Osteocyte (in vitro differentiated cells): ENCODE results near the gene TFR2. TPM values are rescaled to one million over a fixed set of nuclear protein-coding genes. Genes with fewer than 3 reads are reported as not detected.
A peak's percentile ranks its signal among the peaks of the same experiment; 100 is the strongest.

Experiments
- DNase-seq: peaks from one replicate; pipeline ENCODE4 v3.0.0; 2021; ENCODE audit warnings: mixed read lengths; ENCODE audit not compliant: unreplicated experiment; ENCODE audit errors: extremely low spot score
- H3K27ac Mint-ChIP-seq: one replicate; pipeline ENCODE4 v1.8.0; 2021; ENCODE audit warnings: mild to moderate bottlenecking, mixed read lengths; ENCODE audit not compliant: unreplicated experiment
- H3K27me3 Mint-ChIP-seq: one replicate; pipeline ENCODE4 v1.8.0; 2021; ENCODE audit warnings: mixed read lengths; ENCODE audit not compliant: unreplicated experiment
- H3K36me3 Mint-ChIP-seq: one replicate; pipeline ENCODE4 v1.8.0; 2021; ENCODE audit warnings: mixed read lengths; ENCODE audit not compliant: unreplicated experiment
- H3K4me1 Mint-ChIP-seq: one replicate; pipeline ENCODE4 v1.8.0; 2021; ENCODE audit warnings: mixed read lengths; ENCODE audit not compliant: unreplicated experiment
- H3K4me3 Mint-ChIP-seq: one replicate; pipeline ENCODE4 v1.8.0; 2021; ENCODE audit warnings: mild to moderate bottlenecking, moderate library complexity, mixed read lengths; ENCODE audit not compliant: unreplicated experiment
- H3K9me3 Mint-ChIP-seq: one replicate; pipeline ENCODE4 v1.8.0; 2021; ENCODE audit warnings: mixed read lengths; ENCODE audit not compliant: unreplicated experiment
- total RNA-seq: library from RNA; stranded (reverse); gene quantifications from 2 replicates; pipeline ENCODE4 v1.2.1, GENCODE V29; 2021
- TF ChIP-seq, protein P1 (sequence below): fragments of 200-600 bp; sonication (generic); IDR thresholded peaks from 2 replicates; pipeline ENCODE4 v1.5.0; 2021; ENCODE audit warnings: antibody characterized with exemption, mild to moderate bottlenecking, moderate library complexity

TFR2 gene
- total RNA-seq, 1 donor from 2014 or later = 0.19 TPM

- Mint-ChIP-seq H3K4me1 (no peaks in the 10 kb centered on the region), H3K27ac (no peak overlapping the region), H3K4me3 (no peak overlapping the region), H3K27me3 (peaks cover 16% of the 10 kb centered on the region), H3K36me3 (no peaks in the 10 kb centered on the region), H3K9me3 (no peaks in the 10 kb centered on the region)
- DNase-seq = no peak
- TF ChIP-seq, protein P1, sequence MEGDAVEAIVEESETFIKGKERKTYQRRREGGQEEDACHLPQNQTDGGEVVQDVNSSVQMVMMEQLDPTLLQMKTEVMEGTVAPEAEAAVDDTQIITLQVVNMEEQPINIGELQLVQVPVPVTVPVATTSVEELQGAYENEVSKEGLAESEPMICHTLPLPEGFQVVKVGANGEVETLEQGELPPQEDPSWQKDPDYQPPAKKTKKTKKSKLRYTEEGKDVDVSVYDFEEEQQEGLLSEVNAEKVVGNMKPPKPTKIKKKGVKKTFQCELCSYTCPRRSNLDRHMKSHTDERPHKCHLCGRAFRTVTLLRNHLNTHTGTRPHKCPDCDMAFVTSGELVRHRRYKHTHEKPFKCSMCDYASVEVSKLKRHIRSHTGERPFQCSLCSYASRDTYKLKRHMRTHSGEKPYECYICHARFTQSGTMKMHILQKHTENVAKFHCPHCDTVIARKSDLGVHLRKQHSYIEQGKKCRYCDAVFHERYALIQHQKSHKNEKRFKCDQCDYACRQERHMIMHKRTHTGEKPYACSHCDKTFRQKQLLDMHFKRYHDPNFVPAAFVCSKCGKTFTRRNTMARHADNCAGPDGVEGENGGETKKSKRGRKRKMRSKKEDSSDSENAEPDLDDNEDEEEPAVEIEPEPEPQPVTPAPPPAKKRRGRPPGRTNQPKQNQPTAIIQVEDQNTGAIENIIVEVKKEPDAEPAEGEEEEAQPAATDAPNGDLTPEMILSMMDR = no peak
Measured at GRCh38 chr7:100641860-100642533, 645 bp upstream of the TFR2 start.

DNA sequence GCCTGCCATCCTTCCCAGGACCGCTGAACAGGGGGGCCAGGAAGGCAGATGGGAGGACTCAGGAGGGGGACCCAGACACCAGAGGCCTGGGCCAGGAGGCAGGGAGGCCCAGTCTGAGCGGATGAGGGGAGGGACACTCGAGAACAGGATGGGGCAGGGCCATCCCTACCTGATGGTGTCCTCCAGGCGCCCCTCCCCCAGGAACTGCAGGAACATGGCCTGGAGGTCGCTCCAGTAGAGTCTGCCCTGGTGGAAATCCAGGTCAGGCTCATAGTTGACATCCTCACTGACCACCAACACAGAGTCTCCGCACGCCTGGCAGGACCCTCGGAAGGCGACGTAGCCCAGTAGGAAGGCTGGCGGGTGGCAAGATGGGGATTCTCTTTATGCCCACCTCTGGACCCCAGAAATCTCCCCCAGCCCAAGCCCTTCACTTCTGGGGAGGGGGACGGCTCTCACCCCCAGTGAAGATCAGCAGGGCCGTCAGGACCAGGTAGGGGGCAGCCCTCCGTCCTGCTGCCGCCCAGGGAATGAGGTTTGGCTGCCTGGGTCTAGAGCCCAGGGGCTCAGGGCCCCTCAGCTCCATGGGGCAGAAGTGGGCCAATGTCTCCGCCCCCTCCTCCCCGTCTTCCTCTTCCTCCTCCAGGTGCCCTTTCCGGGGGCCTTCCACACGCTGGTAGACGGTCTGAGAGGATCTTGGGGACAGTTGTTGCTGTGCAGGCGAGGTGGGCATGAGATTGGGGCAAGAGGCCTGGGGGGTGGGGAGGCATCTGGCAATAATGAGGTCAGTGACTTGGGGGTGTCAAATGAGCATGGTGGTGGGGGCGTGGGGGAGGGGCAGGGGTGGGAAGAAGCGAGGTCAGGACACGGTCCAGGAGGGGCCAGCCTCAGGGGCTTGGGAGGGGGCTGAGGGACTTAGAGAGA is 573 bp downstream of the TFR2 start:
- Mint-ChIP-seq H3K27me3 (peaks cover 16% of the 10 kb centered on the region), H3K4me3 (no peak overlapping the region), H3K27ac (no peak overlapping the region), H3K4me1 (no peaks in the 10 kb centered on the region), H3K9me3 (no peaks in the 10 kb centered on the region), H3K36me3 (no peaks in the 10 kb centered on the region)
- TF ChIP-seq, protein P1 = no peak
- DNase-seq = no peak

GRCh38 chr7:100639995-100640516 is 1.3 kb downstream of the TFR2 start:
- no peaks in the 10 kb centered on the region for H3K4me1 Mint-ChIP-seq
- H3K36me3 Mint-ChIP-seq = no peaks in the 10 kb centered on the region
- TF ChIP-seq, protein P1 = no peak
- H3K27me3 Mint-ChIP-seq = peaks cover 13% of the 10 kb centered on the region
- DNase-seq = no peak
- no peak overlapping the region for H3K4me3 Mint-ChIP-seq
- H3K9me3 Mint-ChIP-seq = no peaks in the 10 kb centered on the region
- H3K27ac Mint-ChIP-seq = no peak overlapping the region

- Mint-ChIP-seq H3K27ac (no peak overlapping the region), H3K9me3 (no peaks in the 10 kb centered on the region), H3K4me1 (peaks cover 2% of the 10 kb centered on the region), H3K27me3 (peaks cover 11% of the 10 kb centered on the region), H3K4me3 (peak overlapping the region; percentile 76), H3K36me3 (no peaks in the 10 kb centered on the region)
- no peak for DNase-seq
- TF ChIP-seq, protein P1 = peak; percentile 44
Measured at GRCh38 chr7:100632951-100633717, 8.2 kb downstream of the TFR2 start.
